PC-9 (cell line): ENCODE measurements around the gene MNT. TPM values are rescaled to one million over a fixed set of nuclear protein-coding genes. Genes with fewer than 3 reads are reported as not detected.
A peak's percentile ranks its signal among the peaks of the same experiment; 100 is the strongest.

Source experiments
- BruUV-seq: library from RNA; stranded (reverse); fragments of 400-500 nt; replicated peaks from 2 replicates; lab custom pipeline; 2021; lab: Mats Ljungman, UMichigan
- CTCF ChIA-PET: fragments of 300-600 bp; sonication (Branson Sonifier 250); formaldehyde crosslinking; loops from one replicate; lab custom pipeline; 2022; ENCODE audit warnings: antibody characterized with exemption; lab: Charles Lee
- POLR2A ChIA-PET: fragments of 300-600 bp; sonication (Branson Sonifier 250); formaldehyde crosslinking; loops from one replicate; lab custom pipeline; 2022; ENCODE audit warnings: antibody characterized with exemption; ENCODE audit not compliant: unreplicated experiment; lab: Charles Lee
- DNase-seq, 2 experiments: peaks; one replicate each; pipeline versions ENCODE4 v3.0.0 to v3.0.0-alpha.2; 2015 to 2022; ENCODE audit warnings: mixed read lengths in 1 of 2
- H2AFZ ChIP-seq: fragments of 200-600 bp; sonication (generic); 2 replicates; pipeline ENCODE4 v1.8.1; 2017; ENCODE audit warnings: antibody characterized with exemption
- H3F3A ChIP-seq: fragments of 200-600 bp; sonication (generic); 2 replicates; pipeline ENCODE4 v1.8.1; 2017; ENCODE audit warnings: antibody characterized with exemption, mild to moderate bottlenecking, low read depth; ENCODE audit not compliant: insufficient read depth
- H3K27ac ChIP-seq: fragments of 200-600 bp; sonication (generic); 2 replicates; pipeline ENCODE4 v1.6.1; 2016; ENCODE audit warnings: mixed run types
- H3K27me3 ChIP-seq: fragments of 200-600 bp; sonication (generic); 2 replicates; pipeline ENCODE4 v1.6.1; 2016; ENCODE audit warnings: low read depth, mixed run types; ENCODE audit not compliant: insufficient read depth
- H3K36me3 ChIP-seq: fragments of 200-600 bp; sonication (generic); 2 replicates; pipeline ENCODE4 v1.6.1; 2016; ENCODE audit warnings: low read depth, mixed run types
- H3K4me1 ChIP-seq: fragments of 200-600 bp; sonication (generic); replicated peaks from 2 replicates; pipeline ENCODE4 v1.6.1; 2016; ENCODE audit warnings: mixed run types; ENCODE audit not compliant: insufficient read depth
- H3K4me2 ChIP-seq: fragments of 200-600 bp; sonication (generic); 2 replicates; pipeline ENCODE4 v1.6.1; 2017; ENCODE audit warnings: mixed run types
- H3K4me3 ChIP-seq: fragments of 200-600 bp; sonication (generic); 2 replicates; pipeline ENCODE4 v1.6.1; 2016; ENCODE audit warnings: mixed run types
- H3K79me2 ChIP-seq: fragments of 200-600 bp; sonication (generic); 2 replicates; pipeline ENCODE4 v1.6.1; 2017; ENCODE audit warnings: low read depth, mixed run types
- H3K9me2 ChIP-seq: fragments of 200-600 bp; sonication (generic); 2 replicates; pipeline ENCODE4 v1.8.1; 2017; ENCODE audit warnings: mild to moderate bottlenecking; ENCODE audit not compliant: insufficient read depth
- H3K9me3 ChIP-seq: fragments of 200-600 bp; sonication (generic); 2 replicates; pipeline ENCODE4 v1.8.1; 2016; ENCODE audit warnings: low read depth; ENCODE audit not compliant: insufficient read depth
- H4K20me1 ChIP-seq: fragments of 200-600 bp; sonication (generic); 2 replicates; pipeline ENCODE4 v1.8.1; 2017; ENCODE audit not compliant: insufficient read depth
- CTCF ChIP-seq: fragments of 200-600 bp; sonication (generic); conservative IDR thresholded peaks from 2 replicates; pipeline ENCODE4 v1.6.1; 2017; ENCODE audit warnings: mixed run types, antibody characterized with exemption, mild to moderate bottlenecking, moderate library complexity
- EZH2 ChIP-seq: fragments of 200-600 bp; sonication (generic); IDR thresholded peaks from 2 replicates; pipeline ENCODE4 v1.8.0; 2017; ENCODE audit warnings: antibody characterized with exemption, low read depth
- intact Hi-C: fragments of 100-400 bp; cut with micrococcal nuclease; formaldehyde crosslinking; loops from one replicate; pipeline ENCODE4 v1.10.0; 2022; ENCODE audit not compliant: unreplicated experiment
- total RNA-seq: library from RNA; stranded (reverse); gene quantifications from 2 replicates; pipeline ENCODE4 v1.2.3, GENCODE V29; 2021

MNT gene
- total RNA-seq, 1 experiment from 2014 or later: 60.7 TPM

- Histone ChIP-seq H4K20me1 (no peaks in the 10 kb centered on the region), H3K79me2 (no peaks in the 10 kb centered on the region), H2AFZ (no peak overlapping the region), H3K36me3 (no peaks in the 10 kb centered on the region), H3K9me2 (no peaks in the 10 kb centered on the region), H3K27me3 (no peaks in the 10 kb centered on the region), H3K4me2 (no peak overlapping the region), H3F3A (no peaks in the 10 kb centered on the region), H3K4me3 (no peak overlapping the region), H3K9me3 (no peaks in the 10 kb centered on the region), H3K4me1 (no peaks in the 10 kb centered on the region), H3K27ac (no peak overlapping the region)
- intact Hi-C loops: no loop called here
- POLR2A ChIA-PET: no interaction called here
- DNase-seq: no peak
- CTCF ChIA-PET: interaction anchor here (0.5 to 0.7 kb wide), 2 partner anchors 28 to 244 kb away, joined by 5 to 8 read pairs; no protein-coding TSS in a partner anchor
- no TSS peak for BruUV-seq
- TF ChIP-seq EZH2: no peak
- TF ChIP-seq CTCF: 0 out of 2 replicates have a peak, but pooled peaks have one; percentile 30
Measured at GRCh38 chr17:2366747-2367494, 33.9 kb downstream of the MNT start.

- no peak for DNase-seq
- H3K36me3 ChIP-seq: no peaks in the 10 kb centered on the region
- no peaks in the 10 kb centered on the region for H3K9me3 ChIP-seq
- no peaks in the 10 kb centered on the region for H3K79me2 ChIP-seq
- H3F3A ChIP-seq: peaks cover 12% of the 10 kb centered on the region; the same call in 1 of the 2 replicates
- ChIA-PET POLR2A (interaction anchor here (0.6 kb wide), 1 partner anchor 62 kb away, joined by 10 read pairs; the partner anchor contains the start of gene SMG6), CTCF (no interaction called here)
- peaks cover 18% of the 10 kb centered on the region for H3K4me1 ChIP-seq
- TF ChIP-seq EZH2: no peak
- no peak for TF ChIP-seq CTCF
- no TSS peak for BruUV-seq
- H3K27me3 ChIP-seq: no peaks in the 10 kb centered on the region
- H2AFZ ChIP-seq: no peak overlapping the region
- no peak overlapping the region for H3K4me3 ChIP-seq
- no peaks in the 10 kb centered on the region for H3K9me2 ChIP-seq
- no peak overlapping the region for H3K4me2 ChIP-seq
- intact Hi-C loops: no loop called here
- no peak overlapping the region for H3K27ac ChIP-seq
- H4K20me1 ChIP-seq: no peaks in the 10 kb centered on the region
Measured at GRCh38 chr17:2365132-2365531, 35.7 kb downstream of the MNT start.

GRCh38 chr17:2364763-2365116 is 36.1 kb downstream of the MNT start:
- peaks cover 16% of the 10 kb centered on the region; the same call in 1 of the 2 replicates for H3F3A ChIP-seq
- intact Hi-C loops: no loop called here

More at GRCh38 chr17:2364763-2365116, 36.1 kb downstream of the MNT start:
- POLR2A ChIA-PET: interaction anchor here (0.6 kb wide), 1 partner anchor 61 kb away, joined by 10 read pairs; the partner anchor contains the start of gene SMG6
- CTCF ChIA-PET: no interaction called here
- H3K4me2 ChIP-seq: no peak overlapping the region
- no peaks in the 10 kb centered on the region for H3K9me3 ChIP-seq
- H3K79me2 ChIP-seq: no peaks in the 10 kb centered on the region
- H3K27ac ChIP-seq: no peak overlapping the region
- peaks cover 21% of the 10 kb centered on the region for H3K4me1 ChIP-seq
- no peak overlapping the region for H2AFZ ChIP-seq
- no peaks in the 10 kb centered on the region for H3K36me3 ChIP-seq
- H3K27me3 ChIP-seq: no peaks in the 10 kb centered on the region
- H4K20me1 ChIP-seq: no peaks in the 10 kb centered on the region
- DNase-seq: no peak
- no peak overlapping the region for H3K4me3 ChIP-seq
- TF ChIP-seq CTCF: no peak
- TF ChIP-seq EZH2: no peak
- BruUV-seq: no TSS peak
- no peaks in the 10 kb centered on the region for H3K9me2 ChIP-seq
